Liver (tissue), 9 donors: ENCODE measurements around the gene DDAH2. TPM values are rescaled to one million over a fixed set of nuclear protein-coding genes. Genes with fewer than 3 reads are reported as not detected.

Experiments
- DNase-seq: peaks from one replicate; pipeline ENCODE4 v3.0.0-alpha.2; 2017; ENCODE audit warnings: low spot score
- H3K27ac ChIP-seq, 2 donors: one replicate each; pipeline ENCODE4 v1.7.0; 2013; ENCODE audit warnings: inconsistent platforms in 2 of 2, low read length in 2 of 2, control low read depth in 1 of 2, low read depth in 1 of 2, mild to moderate bottlenecking in 1 of 2
- H3K27me3 ChIP-seq, 4 donors: one replicate each; pipeline versions ENCODE4 v1.6.1 to v1.7.0; 2013; ENCODE audit warnings: low read length in 3 of 4, inconsistent platforms in 1 of 4, mild to moderate bottlenecking in 1 of 4, moderate library complexity in 1 of 4; ENCODE audit not compliant: control insufficient read depth in 4 of 4, insufficient read depth in 4 of 4
- H3K36me3 ChIP-seq, 4 donors: one replicate each; pipeline versions ENCODE4 v1.6.1 to v1.7.0; 2013; ENCODE audit warnings: low read length in 3 of 4, mild to moderate bottlenecking in 3 of 4, low read depth in 1 of 4, moderate library complexity in 1 of 4; ENCODE audit not compliant: control insufficient read depth in 4 of 4, insufficient read depth in 3 of 4
- H3K4me1 ChIP-seq, 4 donors: one replicate each; pipeline versions ENCODE4 v1.6.1 to v1.7.0; 2013; ENCODE audit warnings: low read length in 3 of 4, mild to moderate bottlenecking in 3 of 4, moderate library complexity in 1 of 4; ENCODE audit not compliant: control insufficient read depth in 4 of 4, insufficient read depth in 4 of 4
- H3K4me3 ChIP-seq, 3 donors: one replicate each; pipeline versions ENCODE4 v1.6.1 to v1.7.0; 2013; ENCODE audit warnings: low read length in 3 of 3, control low read depth in 1 of 3, low read depth in 1 of 3, mild to moderate bottlenecking in 1 of 3
- H3K9ac ChIP-seq, 2 donors: one replicate each; pipeline ENCODE4 v1.7.0; 2013; ENCODE audit warnings: low read length in 2 of 2, mild to moderate bottlenecking in 2 of 2, moderate library complexity in 2 of 2, control low read depth in 1 of 2, low read depth in 1 of 2
- H3K9me3 ChIP-seq, 4 donors: one replicate each; pipeline versions ENCODE4 v1.6.1 to v1.7.0; 2013; ENCODE audit warnings: low read length in 3 of 4; ENCODE audit not compliant: control insufficient read depth in 4 of 4
- EGR1 ChIP-seq, 2 donors: IDR thresholded peaks; 2 replicates each; pipeline ENCODE4 v1.6.1; 2016 to 2018; ENCODE audit warnings: antibody characterized with exemption in 2 of 2, low read depth in 2 of 2
- FOXA1 ChIP-seq: IDR thresholded peaks from 2 replicates; pipeline ENCODE4 v1.6.1; 2016; ENCODE audit warnings: antibody characterized with exemption
- FOXA2 ChIP-seq: IDR thresholded peaks from 2 replicates; pipeline ENCODE4 v1.6.1; 2016; ENCODE audit warnings: antibody characterized with exemption
- GABPA ChIP-seq, 2 donors: IDR thresholded peaks in 1 of 2; conservative IDR thresholded peaks in 1 of 2; 2 replicates each; pipeline ENCODE4 v1.6.1; 2016; ENCODE audit warnings: antibody characterized with exemption in 2 of 2, mild to moderate bottlenecking in 1 of 2, moderate library complexity in 1 of 2
- HNF4A ChIP-seq, 2 donors: conservative IDR thresholded peaks; 2 replicates each; pipeline ENCODE4 v1.6.1; 2016; ENCODE audit warnings: antibody characterized with exemption in 2 of 2, mild to moderate bottlenecking in 2 of 2
- NR2F2 ChIP-seq: IDR thresholded peaks from 2 replicates; pipeline ENCODE4 v1.6.1; 2016; ENCODE audit warnings: antibody characterized with exemption
- RAD21 ChIP-seq, 2 donors: IDR thresholded peaks; 2 replicates each; pipeline ENCODE4 v1.6.1; 2016; ENCODE audit warnings: antibody characterized with exemption in 2 of 2, mild to moderate bottlenecking in 2 of 2
- RXRA ChIP-seq, 2 donors: IDR thresholded peaks; 2 replicates each; pipeline ENCODE4 v1.6.1; 2017 to 2018; ENCODE audit warnings: antibody characterized with exemption in 2 of 2, mild to moderate bottlenecking in 1 of 2
- SP1 ChIP-seq: IDR thresholded peaks from 2 replicates; pipeline ENCODE4 v1.6.1; 2018; ENCODE audit warnings: antibody characterized with exemption, mild to moderate bottlenecking
- TAF1 ChIP-seq: conservative IDR thresholded peaks from 2 replicates; pipeline ENCODE4 v1.6.1; 2016; ENCODE audit warnings: antibody characterized with exemption, mild to moderate bottlenecking
- WGBS: extraction: QIAGEN DNeasy Blood & Tissue Kit; methylation state at CpG from one replicate; pipeline ENCODE4 v1.1.7; 2013; 5-methylcytosine and 5-hydroxymethylcytosine counted together
- polyA plus RNA-seq, 2 donors: library from polyadenylated mRNA; stranded (reverse) in 1 of 2; unstranded in 1 of 2; fragments of 200-250 nt in 1 of 2; fragments of >200 nt in 1 of 2; fragmentation: Nextera tagmentation in 1 of 2; extraction: Ambion mirVana in 1 of 2; gene quantifications; one replicate each; pipeline versions ENCODE4 v1.2.1 to v1.2.3, GENCODE V29; 2013 to 2015
- total RNA-seq, 2 donors: library from RNA; depleted of rRNA; stranded (reverse); fragments of >200 nt; gene quantifications; one replicate each; pipeline ENCODE4 v1.2.3, GENCODE V29; 2014
- TF ChIP-seq, protein P1 (sequence below): fragments of 150-350 bp; IDR thresholded peaks from 2 replicates; pipeline ENCODE4 v1.5.1; 2017; ENCODE audit warnings: improper control_type of control experiment, low read depth, low read length; ENCODE audit not compliant: missing input control
- TF ChIP-seq, protein P2 (sequence below): IDR thresholded peaks from 2 replicates; pipeline ENCODE4 v1.6.1; 2016; ENCODE audit warnings: antibody characterized with exemption
- TF ChIP-seq, protein P3 (sequence below): IDR thresholded peaks from 2 replicates; pipeline ENCODE4 v1.6.1; 2016; ENCODE audit warnings: antibody characterized with exemption
- donor health status: healthy.
- donor health status: healthy.
- donor health status: healthy.
- donor health status: healthy.
- donor health status: healthy.

DDAH2 gene
- total and polyA plus RNA-seq, 4 donors, result 19.8 to 31.4 (median 23.2) TPM

DNA sequence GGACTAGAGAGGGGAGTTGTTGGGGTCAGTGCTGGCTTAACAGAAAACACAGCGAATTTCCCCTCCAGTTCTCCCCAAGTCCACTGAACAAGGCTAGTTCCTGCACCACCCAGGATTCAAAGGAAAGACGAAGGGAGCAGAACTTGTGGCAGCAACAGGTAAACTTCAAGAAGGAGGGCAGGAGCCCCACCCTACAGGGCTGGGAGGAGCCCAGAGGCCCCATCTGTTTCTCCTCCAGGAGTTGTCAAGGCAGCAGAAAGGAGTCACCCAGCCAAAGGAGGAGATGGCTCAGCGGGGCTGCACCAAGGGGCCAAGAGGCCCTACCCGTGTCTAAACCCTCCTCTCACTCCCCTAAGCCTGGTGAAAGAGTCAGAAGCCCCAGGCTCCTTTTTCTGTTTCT lies 35.1 kb upstream of the DDAH2 start (continued):
- TF ChIP-seq, protein P1, sequence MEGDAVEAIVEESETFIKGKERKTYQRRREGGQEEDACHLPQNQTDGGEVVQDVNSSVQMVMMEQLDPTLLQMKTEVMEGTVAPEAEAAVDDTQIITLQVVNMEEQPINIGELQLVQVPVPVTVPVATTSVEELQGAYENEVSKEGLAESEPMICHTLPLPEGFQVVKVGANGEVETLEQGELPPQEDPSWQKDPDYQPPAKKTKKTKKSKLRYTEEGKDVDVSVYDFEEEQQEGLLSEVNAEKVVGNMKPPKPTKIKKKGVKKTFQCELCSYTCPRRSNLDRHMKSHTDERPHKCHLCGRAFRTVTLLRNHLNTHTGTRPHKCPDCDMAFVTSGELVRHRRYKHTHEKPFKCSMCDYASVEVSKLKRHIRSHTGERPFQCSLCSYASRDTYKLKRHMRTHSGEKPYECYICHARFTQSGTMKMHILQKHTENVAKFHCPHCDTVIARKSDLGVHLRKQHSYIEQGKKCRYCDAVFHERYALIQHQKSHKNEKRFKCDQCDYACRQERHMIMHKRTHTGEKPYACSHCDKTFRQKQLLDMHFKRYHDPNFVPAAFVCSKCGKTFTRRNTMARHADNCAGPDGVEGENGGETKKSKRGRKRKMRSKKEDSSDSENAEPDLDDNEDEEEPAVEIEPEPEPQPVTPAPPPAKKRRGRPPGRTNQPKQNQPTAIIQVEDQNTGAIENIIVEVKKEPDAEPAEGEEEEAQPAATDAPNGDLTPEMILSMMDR, result no peak
- TF ChIP-seq FOXA2 (no peak), GABPA (IDR thresholded peaks at IDR 0.05 in 1 of 2, conservative IDR thresholded peaks at IDR 0.05 in 1 of 2) (no peak), FOXA1 (no peak), RAD21 (IDR thresholded peaks at IDR 0.05) (no peak)
- TF ChIP-seq, protein P2, sequence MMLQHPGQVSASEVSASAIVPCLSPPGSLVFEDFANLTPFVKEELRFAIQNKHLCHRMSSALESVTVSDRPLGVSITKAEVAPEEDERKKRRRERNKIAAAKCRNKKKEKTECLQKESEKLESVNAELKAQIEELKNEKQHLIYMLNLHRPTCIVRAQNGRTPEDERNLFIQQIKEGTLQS, result no peak

DNA sequence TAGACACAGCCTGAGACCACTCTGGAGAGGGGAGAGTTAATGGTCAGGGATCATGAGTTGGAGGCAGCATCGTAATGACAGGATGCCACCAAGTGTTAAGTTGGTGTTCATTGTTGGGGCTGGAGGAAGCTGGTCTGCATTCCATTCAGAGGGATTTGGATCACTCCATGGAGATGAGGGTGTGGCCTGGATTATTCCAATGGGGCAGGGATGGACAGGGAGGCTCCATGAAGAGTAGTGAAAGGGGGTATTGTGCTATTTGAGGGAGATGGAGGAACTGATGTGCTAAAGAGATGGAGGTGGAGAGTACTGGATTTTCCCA lies 34.5 kb upstream of the DDAH2 start:
- TF ChIP-seq GABPA (IDR thresholded peaks at IDR 0.05 in 1 of 2, conservative IDR thresholded peaks at IDR 0.05 in 1 of 2) (no peak), FOXA2 (no peak), RXRA (IDR thresholded peaks at IDR 0.05) (no peak), RAD21 (IDR thresholded peaks at IDR 0.05) (no peak)
- Histone ChIP-seq H3K27ac (no peak overlapping the region), H3K9ac (no peak overlapping the region), H3K36me3 (no peaks in the 10 kb centered on the region), H3K9me3 (no peaks in the 10 kb centered on the region), H3K27me3 (no peaks in the 10 kb centered on the region), H3K4me1 (no peaks in the 10 kb centered on the region), H3K4me3 (no peak overlapping the region)
- DNase-seq, result no peak
- WGBS, result 40% methylated on average over 1 of the region's 1 CpG

DNA sequence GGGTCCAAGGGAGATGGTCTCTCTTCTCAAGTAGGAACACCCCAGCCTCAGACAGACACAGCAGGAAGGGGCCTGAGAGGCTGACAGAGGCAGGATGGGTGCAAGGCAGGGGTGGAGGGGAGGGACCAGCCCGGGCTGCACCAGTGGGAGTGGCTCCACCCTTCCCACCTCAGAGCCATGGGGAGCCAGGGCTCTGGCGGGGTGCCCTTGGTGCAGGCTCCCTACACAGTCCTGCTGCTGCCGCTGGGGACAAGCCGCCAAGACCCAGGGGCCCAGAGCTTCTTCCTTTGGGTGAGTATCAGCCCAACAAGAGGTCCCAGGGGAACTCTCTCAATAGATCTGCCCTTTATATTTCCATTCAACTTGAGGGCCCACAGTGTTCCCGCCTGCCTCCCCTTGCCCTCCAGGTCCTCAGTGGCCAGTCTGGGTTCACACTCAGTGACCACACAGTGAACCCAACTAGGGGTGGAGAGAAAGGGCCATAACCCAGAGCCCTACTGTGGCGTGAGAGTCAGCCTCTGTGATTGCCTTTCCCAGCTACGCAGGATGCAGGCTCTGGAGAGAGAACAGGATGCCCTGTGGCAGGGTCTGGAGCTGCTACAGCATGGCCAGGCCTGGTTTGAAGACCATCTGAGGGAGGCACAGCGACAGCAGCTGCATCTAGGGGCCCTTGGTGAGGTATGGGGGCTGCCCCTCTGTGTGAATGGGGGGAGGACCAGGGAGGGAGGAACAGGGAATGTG lies 33.9 kb upstream of the DDAH2 start:
- Histone ChIP-seq H3K4me1 (no peaks in the 10 kb centered on the region), H3K27ac (no peak overlapping the region), H3K4me3 (no peak overlapping the region), H3K9ac (no peak overlapping the region), H3K27me3 (no peaks in the 10 kb centered on the region), H3K9me3 (no peaks in the 10 kb centered on the region), H3K36me3 (no peaks in the 10 kb centered on the region)
- DNase-seq, result no peak
- TF ChIP-seq, protein P2, result no peak
- no peak for TF ChIP-seq SP1
- TF ChIP-seq HNF4A (conservative IDR thresholded peaks at IDR 0.05), result no peak
- no peak for TF ChIP-seq TAF1
- TF ChIP-seq GABPA (IDR thresholded peaks at IDR 0.05 in 1 of 2, conservative IDR thresholded peaks at IDR 0.05 in 1 of 2), result no peak
- no peak for TF ChIP-seq FOXA1
- no peak for TF ChIP-seq RAD21 (IDR thresholded peaks at IDR 0.05)
- TF ChIP-seq, protein P3, sequence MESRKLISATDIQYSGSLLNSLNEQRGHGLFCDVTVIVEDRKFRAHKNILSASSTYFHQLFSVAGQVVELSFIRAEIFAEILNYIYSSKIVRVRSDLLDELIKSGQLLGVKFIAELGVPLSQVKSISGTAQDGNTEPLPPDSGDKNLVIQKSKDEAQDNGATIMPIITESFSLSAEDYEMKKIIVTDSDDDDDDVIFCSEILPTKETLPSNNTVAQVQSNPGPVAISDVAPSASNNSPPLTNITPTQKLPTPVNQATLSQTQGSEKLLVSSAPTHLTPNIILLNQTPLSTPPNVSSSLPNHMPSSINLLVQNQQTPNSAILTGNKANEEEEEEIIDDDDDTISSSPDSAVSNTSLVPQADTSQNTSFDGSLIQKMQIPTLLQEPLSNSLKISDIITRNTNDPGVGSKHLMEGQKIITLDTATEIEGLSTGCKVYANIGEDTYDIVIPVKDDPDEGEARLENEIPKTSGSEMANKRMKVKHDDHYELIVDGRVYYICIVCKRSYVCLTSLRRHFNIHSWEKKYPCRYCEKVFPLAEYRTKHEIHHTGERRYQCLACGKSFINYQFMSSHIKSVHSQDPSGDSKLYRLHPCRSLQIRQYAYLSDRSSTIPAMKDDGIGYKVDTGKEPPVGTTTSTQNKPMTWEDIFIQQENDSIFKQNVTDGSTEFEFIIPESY, result no peak
- no peak for TF ChIP-seq FOXA2
- TF ChIP-seq, protein P1, result no peak
- TF ChIP-seq EGR1 (IDR thresholded peaks at IDR 0.05; ENCODE audit: low read depth in 2 of 2), result no peak
- no peak for TF ChIP-seq NR2F2
- TF ChIP-seq RXRA (IDR thresholded peaks at IDR 0.05), result no peak
- WGBS, result 83% methylated on average over 8 of the region's 8 CpGs
